HFFc6 (cell line): ENCODE data around the gene BANK1. TPM values are rescaled to one million over a fixed set of nuclear protein-coding genes. Genes with fewer than 3 reads are reported as not detected.

Experiments used
- DNase-seq: peaks from one replicate; pipeline ENCODE4 v3.0.0-alpha.2; 2018
- H3K27ac Mint-ChIP-seq: 2 replicates; pipeline ENCODE4 v1.8.0; 2020; ENCODE audit warnings: mild to moderate bottlenecking, mixed read lengths
- H3K27me3 Mint-ChIP-seq: 2 replicates; pipeline ENCODE4 v1.8.0; 2021; ENCODE audit warnings: mild to moderate bottlenecking, moderate library complexity, mixed read lengths; ENCODE audit not compliant: insufficient read depth
- H3K36me3 Mint-ChIP-seq: 2 replicates; pipeline ENCODE4 v1.8.0; 2021; ENCODE audit warnings: low read depth, mixed read lengths
- H3K4me1 Mint-ChIP-seq: 2 replicates; pipeline ENCODE4 v1.8.0; 2020; ENCODE audit warnings: low read depth, mixed read lengths
- H3K4me3 Mint-ChIP-seq: 2 replicates; pipeline ENCODE4 v1.8.0; 2020; ENCODE audit warnings: mild to moderate bottlenecking, moderate library complexity, mixed read lengths
- H3K9me3 Mint-ChIP-seq: 2 replicates; pipeline ENCODE4 v1.8.0; 2020; ENCODE audit warnings: mild to moderate bottlenecking, mixed read lengths
- CTCF ChIP-seq: fragments of 200-600 bp; sonication (generic); IDR thresholded peaks from 2 replicates; pipeline ENCODE4 v1.5.0; 2021; ENCODE audit warnings: antibody characterized with exemption, mild to moderate bottlenecking
- total RNA-seq, 6 experiments: library from RNA; stranded (reverse); fragmentation: NEBNext Ultra II Directional; extraction: Animal tissue kit (Norgen Biotek cat#: 25700); gene quantifications; 2 replicates in 1 of 6; 3 replicates in 5 of 6; pipeline ENCODE4 v1.2.3, GENCODE V29; 2021

Gene BANK1
- total RNA-seq, 6 experiments from 2014 or later = 0.14 to 0.28 (median 0.17) TPM; not detected in 3

- no peaks in the 10 kb centered on the region; the same call in 1 of the 2 replicates for H3K9me3 Mint-ChIP-seq
- DNase-seq = no peak
- no peaks in the 10 kb centered on the region; the same call in 1 of the 2 replicates for H3K4me1 Mint-ChIP-seq
- no peaks in the 10 kb centered on the region for H3K36me3 Mint-ChIP-seq
- no peak overlapping the region for H3K4me3 Mint-ChIP-seq
- H3K27me3 Mint-ChIP-seq = peaks cover 2% of the 10 kb centered on the region; the same call in 1 of the 2 replicates
- TF ChIP-seq CTCF = no peak
- H3K27ac Mint-ChIP-seq = no peak overlapping the region
Measured at GRCh38 chr4:101762534-101762933, 28.0 kb upstream of the BANK1 start.

- no peak for TF ChIP-seq CTCF
- Mint-ChIP-seq H3K4me1 (no peaks in the 10 kb centered on the region; the same call in 1 of the 2 replicates), H3K27ac (no peak overlapping the region), H3K4me3 (no peak overlapping the region), H3K27me3 (peaks cover 2% of the 10 kb centered on the region; the same call in 1 of the 2 replicates), H3K9me3 (no peaks in the 10 kb centered on the region; the same call in 1 of the 2 replicates), H3K36me3 (no peaks in the 10 kb centered on the region)
- DNase-seq = no peak
Measured at GRCh38 chr4:101763576-101763975, 27.0 kb upstream of the BANK1 start.

GRCh38 chr4:101774807-101775206 lies 15.7 kb upstream of the BANK1 start:
- no peak overlapping the region for H3K27ac Mint-ChIP-seq

GRCh38 chr4:101777431-101777830 lies 13.1 kb upstream of the BANK1 start:
- Mint-ChIP-seq H3K36me3 (no peaks in the 10 kb centered on the region), H3K4me1 (no peaks in the 10 kb centered on the region; the same call in 1 of the 2 replicates), H3K27me3 (no peaks in the 10 kb centered on the region), H3K4me3 (no peak overlapping the region), H3K27ac (no peak overlapping the region), H3K9me3 (peaks cover 2% of the 10 kb centered on the region; the same call in 1 of the 2 replicates)
- TF ChIP-seq CTCF = no peak
- no peak for DNase-seq

More at GRCh38 chr4:101774807-101775206, 15.7 kb upstream of the BANK1 start:
- H3K36me3 Mint-ChIP-seq = no peaks in the 10 kb centered on the region
- no peaks in the 10 kb centered on the region for H3K27me3 Mint-ChIP-seq
- no peaks in the 10 kb centered on the region for H3K4me1 Mint-ChIP-seq
- peak; percentile 7 for DNase-seq
- H3K4me3 Mint-ChIP-seq = no peak overlapping the region
- H3K9me3 Mint-ChIP-seq = peaks cover 9% of the 10 kb centered on the region
- TF ChIP-seq CTCF = no peak

- no peak overlapping the region for H3K4me3 Mint-ChIP-seq
- H3K4me1 Mint-ChIP-seq = no peaks in the 10 kb centered on the region; the same call in 1 of the 2 replicates
- H3K9me3 Mint-ChIP-seq = no peaks in the 10 kb centered on the region
- no peaks in the 10 kb centered on the region for H3K27me3 Mint-ChIP-seq
- H3K27ac Mint-ChIP-seq = no peak overlapping the region
- DNase-seq = no peak
- H3K36me3 Mint-ChIP-seq = no peaks in the 10 kb centered on the region
- no peak for TF ChIP-seq CTCF
Measured at GRCh38 chr4:101780284-101780683, 10.2 kb upstream of the BANK1 start.
